PFSK-1 (cell line): Measurements from ENCODE around the gene PPP2R5C.

Experiments used
- REST ChIP-seq, 2 experiments: IDR thresholded peaks; 2 replicates each; pipeline versions ENCODE4 v1.6.1 to v1.8.0; 2011 to 2012; ENCODE audit warnings: low read depth in 2 of 2, low read length in 2 of 2, control low read depth in 1 of 2, inconsistent platforms in 1 of 2, mild to moderate bottlenecking in 1 of 2, moderate library complexity in 1 of 2; ENCODE audit not compliant: insufficient read depth in 1 of 2
- SIN3A ChIP-seq: IDR thresholded peaks from 2 replicates; pipeline ENCODE4 v1.6.1; 2012; ENCODE audit warnings: mild to moderate bottlenecking, low read length, moderate library complexity, borderline replicate concordance; ENCODE audit not compliant: insufficient read depth
- TAF1 ChIP-seq: IDR thresholded peaks from 2 replicates; pipeline ENCODE4 v1.6.1; 2012; ENCODE audit warnings: low read length, control low read depth, borderline replicate concordance; ENCODE audit not compliant: insufficient read depth

DNA sequence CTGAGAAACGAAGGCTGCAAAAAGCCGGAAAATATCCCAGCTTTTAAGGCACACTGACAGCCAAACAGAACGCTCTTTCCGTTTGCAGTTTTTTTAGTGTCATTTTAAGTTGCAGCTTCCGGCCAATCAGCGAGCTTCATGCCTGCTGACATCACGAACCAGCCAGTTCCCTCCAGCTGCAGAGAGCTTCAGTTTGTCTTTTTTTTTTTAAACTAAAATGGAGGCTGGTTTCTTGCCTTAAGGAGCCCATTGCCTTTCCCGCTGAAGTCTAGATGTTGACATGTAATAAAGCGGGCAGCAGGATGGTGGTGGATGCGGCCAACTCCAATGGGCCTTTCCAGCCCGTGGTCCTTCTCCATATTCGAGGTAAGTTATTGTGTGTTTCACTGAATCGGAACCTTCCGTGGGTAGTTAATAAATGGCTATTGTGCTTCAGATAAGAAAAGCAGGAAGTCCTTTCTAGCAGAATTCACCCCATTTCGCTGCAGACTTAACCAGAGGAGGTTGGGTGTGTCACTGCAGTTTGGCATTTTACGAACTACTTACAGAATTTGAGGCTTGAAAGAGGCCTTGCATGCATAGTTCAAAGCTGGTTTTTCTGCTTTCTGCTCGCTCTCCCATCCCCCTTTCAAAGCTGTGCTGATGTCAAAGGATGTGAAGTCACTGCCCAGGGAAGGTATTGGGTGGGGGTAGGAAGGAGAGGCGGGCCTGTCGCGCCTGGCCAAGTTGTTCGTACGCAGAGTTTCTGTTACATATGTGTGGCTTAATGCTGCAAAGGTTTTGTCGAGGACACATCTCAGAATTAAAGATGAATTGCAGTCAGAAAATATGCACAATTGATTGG lies 48.4 kb downstream of the PPP2R5C start:
- TF ChIP-seq SIN3A, result no peak
- no peak for TF ChIP-seq TAF1
- no peak for TF ChIP-seq REST (IDR thresholded peaks at IDR 0.05; ENCODE audit: insufficient read depth in 1 of 2, low read depth in 2 of 2, low read length in 2 of 2)
